Frontal cortex (tissue), 4 donors: ENCODE measurements around the gene PDIA2. TPM values are rescaled to one million over a fixed set of nuclear protein-coding genes. Genes with fewer than 3 reads are reported as not detected.

Experiments
- DNase-seq, 2 donors: peaks; one replicate each; pipeline ENCODE4 v3.0.0; 2012; ENCODE audit warnings: low spot score in 2 of 2
- FAIRE-seq: peaks from 2 replicates; lab custom pipeline; 2012; peaks lifted over from hg19 to GRCh38; lab: Jason Lieb, UNC
- total RNA-seq: library from RNA; depleted of rRNA; stranded (reverse); fragments of >200 nt; gene quantifications from one replicate; pipeline ENCODE4 v1.2.3, GENCODE V29; 2014
- donor health status: control.
- donor health status: control.
- donor health status: control.

PDIA2 gene
- total RNA-seq, 1 donor from 2014 or later, result 11.4 TPM

DNA sequence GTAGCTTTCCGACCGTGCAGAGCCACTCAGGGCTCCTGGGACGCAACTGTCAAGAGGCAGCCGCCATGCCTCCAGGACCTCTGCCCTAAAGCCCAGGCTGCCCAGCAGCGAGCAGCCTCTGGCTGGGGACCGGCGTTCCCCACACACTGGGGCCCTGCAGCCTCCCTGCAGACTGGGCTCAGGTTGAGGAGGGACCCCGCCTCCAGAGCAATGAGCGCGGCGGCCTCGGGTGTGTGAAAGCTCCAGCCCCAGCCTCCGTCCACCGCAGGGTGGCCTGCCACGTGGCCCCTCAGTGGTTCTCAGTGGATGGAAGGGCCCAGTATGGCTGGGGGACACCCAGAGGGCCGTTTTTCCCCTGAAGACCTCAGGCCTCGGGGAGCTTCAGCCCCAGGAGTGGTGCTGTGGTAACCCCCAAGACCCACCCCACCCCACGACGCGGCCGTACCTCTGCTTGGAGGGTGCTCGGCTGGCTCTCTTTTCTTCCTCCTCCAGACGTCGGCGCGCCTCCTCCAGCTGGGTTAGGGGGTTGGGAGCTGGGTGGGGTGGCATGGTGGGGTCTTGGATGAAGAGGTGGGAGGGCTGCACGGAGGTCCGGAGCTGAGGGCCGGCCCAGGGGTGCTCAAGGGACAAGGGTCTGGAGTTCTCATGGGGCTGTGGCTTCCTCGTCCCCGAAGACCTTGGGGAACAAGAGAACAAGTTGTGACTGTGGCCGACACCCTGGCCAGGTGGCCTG, 10.2 kb downstream of the PDIA2 start:
- DNase-seq (no peak), FAIRE-seq (no peak)

- no peak for FAIRE-seq
- DNase-seq, result no peak
Measured at GRCh38 chr16:296276-296675, 13.3 kb downstream of the PDIA2 start.

DNA sequence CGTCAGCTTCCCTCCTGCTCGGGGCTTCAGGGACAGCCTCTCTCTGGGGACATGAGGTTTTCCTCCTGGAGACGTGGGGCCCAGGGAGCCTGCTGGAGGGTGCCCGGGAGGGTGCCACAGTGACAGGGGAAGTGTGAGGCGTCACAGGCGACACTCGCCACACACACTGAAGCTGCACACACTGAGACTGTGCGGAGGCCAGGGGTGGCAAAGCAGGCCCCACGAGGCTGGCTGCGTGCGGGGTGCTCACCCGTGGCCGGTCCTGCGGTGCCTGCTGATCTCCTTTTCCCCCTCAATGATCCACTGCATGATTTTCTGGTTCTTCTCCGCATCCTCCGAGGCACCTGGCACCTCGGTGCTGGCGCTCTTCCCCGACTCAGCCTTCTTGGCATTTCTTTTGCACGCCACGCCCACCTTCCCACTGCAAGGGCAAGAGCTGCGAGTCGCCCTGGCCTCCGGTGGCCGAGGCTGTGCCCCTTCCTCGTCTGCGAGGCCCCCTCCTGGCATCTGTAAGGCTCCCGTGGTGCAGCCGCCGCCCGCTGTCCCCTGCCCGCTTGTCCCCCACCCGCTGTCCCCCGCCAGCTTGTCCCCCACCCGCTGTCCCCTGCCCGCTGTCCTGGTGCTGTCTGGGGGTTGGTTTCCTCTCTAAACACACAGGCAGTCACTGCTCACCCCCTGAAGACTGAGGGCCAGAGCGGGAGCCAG, 14.0 kb downstream of the PDIA2 start:
- FAIRE-seq (no peak), DNase-seq (no peak)

DNA sequence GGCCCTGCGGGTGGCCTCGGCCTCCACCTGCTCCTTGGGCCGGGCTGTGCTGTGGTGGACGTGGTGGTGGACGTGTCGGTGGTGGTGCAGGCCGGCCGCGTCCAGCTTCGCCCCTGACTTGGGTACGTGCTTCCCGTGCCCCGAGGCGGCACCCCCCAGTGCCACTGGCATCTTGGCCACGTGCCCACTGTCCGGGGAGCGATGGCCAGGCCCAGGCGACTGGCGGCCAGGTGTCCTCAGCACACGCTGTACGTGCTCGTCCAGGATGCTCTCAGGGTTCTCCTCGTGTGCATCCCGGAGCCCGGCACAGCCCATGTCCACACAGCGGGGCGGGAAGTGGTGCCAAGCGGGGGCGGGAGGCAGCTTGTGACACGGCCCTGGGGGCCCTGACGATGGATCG, 14.9 kb downstream of the PDIA2 start:
- no peak for FAIRE-seq
- DNase-seq, result no peak

DNA sequence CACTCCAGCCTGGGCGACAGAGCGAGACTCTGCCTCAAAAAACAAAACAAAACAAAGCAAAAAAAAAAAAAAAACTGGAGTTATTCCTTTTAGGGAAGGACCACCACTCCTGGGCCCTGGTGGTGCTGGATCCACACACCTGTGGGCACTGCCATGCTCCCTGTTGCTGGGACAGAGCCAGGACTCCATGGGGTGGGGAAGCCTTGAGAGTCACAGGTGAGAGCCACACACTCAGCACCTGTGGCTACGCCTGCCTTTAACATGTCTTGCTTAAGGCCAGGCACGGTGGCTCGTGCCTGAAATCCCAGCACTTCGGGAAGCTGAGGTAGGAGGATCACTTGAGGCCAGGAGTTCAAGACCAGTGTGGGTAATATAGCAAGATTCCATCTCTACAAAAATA, 18.3 kb downstream of the PDIA2 start:
- DNase-seq (no peak), FAIRE-seq (no peak)

DNA sequence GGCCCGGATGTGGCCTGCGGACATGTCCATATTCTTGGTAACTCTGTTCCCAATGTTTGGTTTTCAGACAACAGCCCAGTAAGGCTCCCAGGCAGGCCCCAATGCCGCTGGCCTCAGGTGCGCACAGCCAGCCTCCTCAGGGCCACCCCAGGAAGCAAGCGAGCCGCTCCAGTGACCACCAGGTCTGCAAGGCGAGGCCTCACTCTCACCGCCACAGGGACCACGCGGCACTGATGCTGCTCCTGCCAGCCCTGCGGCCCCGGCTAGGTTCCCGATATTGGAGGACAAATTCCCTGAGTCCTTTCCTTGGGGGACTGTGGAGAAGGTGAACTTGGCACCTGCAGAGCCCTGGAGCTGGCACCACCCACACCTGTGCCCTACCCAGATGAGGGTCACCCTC, 19.0 kb downstream of the PDIA2 start:
- no peak for DNase-seq
- FAIRE-seq, result no peak

DNA sequence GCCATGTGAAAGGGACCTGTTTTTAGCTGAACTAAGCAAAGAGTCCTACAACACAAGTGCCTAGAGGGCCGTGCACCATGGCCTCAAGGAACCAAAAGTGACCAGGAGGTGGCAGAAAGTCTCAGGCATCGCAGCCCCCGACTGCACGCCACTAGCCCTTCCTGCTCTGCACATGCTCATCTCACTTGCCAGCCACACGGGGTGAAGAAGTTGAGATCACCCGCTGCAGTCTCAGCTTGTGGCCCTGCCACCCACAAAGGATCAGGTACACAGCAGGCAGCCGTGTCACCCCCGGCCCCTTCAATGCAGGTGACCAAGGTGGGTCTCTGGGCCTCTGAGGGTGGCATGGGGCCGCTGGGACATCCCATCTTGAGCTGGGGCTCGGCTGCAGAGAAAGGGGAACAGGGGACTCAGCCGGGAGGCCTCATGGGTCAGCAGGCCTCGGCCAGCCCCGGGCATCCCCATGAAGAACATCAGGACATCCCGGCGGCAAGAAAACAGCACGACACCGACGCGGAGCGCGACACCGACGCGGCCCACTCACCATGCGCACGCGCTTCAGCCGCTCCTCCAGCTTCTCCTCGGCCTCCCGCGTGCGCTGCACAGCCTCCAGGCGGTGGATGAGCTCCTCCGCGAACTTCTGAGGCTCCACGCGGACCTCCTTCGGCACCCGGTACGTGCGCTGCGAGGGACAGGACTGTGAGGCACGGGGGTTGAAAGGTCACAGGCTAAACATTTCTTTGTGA, 21.0 kb downstream of the PDIA2 start:
- DNase-seq (no peak), FAIRE-seq (no peak)

DNA sequence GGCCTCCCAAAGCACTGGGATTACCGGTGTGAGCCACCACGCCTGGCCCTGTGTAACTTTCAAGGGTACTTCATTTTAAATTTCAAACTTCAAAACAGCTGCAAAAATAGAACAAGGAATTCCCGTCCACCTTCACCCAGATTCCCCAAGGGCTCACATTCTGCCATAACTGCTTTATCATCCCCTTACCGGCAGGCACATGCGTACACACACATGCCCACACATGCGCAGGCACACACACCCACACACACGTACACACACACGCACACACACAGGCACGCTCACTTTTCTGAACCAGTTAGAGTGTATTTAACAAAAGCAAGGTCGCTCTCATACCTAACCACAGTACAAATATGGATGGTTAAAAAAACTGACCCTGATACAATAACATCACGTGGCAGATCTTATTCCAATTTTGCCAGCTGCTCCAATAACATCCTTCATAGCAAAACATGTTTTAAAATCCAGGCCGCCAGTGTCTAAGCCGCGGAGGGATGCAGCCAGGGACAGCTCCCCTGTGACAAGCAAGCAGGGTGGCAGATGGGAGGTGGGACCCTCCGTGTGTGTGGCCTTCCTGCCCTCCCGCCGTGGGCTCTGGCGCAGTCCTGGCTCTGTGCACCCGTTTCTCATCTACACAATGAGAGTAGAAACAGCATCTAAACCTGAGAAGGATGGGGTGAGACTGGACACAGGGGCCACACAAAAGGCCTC, 23.1 kb downstream of the PDIA2 start:
- DNase-seq (no peak), FAIRE-seq (no peak)

DNA sequence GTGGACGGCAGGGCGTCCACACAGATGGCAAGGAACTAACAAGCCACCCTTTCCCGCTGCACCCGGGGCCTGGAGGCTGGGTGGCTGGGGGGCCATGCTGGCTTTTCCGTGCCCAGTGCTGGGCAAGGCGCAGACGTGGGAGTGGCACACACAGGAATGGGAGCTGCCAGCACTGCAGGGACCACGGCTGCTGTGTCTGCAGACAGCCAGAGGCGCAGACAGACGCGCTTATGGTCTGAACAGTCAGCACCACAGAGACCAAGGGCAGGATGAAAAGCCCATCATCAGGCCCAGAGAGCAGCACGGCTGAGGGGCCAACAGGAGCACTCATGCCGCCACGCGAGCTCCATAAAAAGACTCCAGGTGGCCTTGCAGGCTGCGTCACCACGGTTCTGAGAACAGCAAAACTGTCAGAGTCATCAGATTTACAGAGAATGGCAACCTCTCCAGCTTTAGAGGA, 24.0 kb downstream of the PDIA2 start:
- DNase-seq (no peak), FAIRE-seq (no peak)

- no peak for FAIRE-seq
- no peak for DNase-seq
Measured at GRCh38 chr16:307691-308312, 24.8 kb downstream of the PDIA2 start.

GRCh38 chr16:309476-309875, 26.5 kb downstream of the PDIA2 start:
- no peak for DNase-seq
- FAIRE-seq, result no peak

DNA sequence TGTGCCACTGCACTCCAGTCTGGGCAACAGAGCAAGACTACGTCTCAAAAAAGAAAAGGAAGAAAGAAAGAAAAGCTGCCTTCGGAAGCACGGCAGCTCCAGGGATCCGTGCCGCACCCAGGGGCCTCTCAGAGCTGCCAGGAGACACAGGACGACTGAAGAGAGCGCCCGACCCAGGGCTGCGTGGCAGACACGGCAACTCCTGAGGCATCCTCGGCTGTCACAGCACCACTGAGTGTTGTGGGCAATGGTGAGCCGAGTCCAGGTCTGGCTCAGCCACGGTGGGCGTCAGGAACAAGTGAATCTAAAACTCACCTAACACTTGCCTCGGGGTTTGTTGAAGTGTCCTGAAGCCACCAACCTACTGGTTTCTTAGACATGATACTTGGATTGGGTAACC, 28.8 kb downstream of the PDIA2 start:
- FAIRE-seq (no peak), DNase-seq (no peak)

GRCh38 chr16:314351-314750, 31.4 kb downstream of the PDIA2 start:
- no peak for DNase-seq
- FAIRE-seq, result no peak

- DNase-seq, result no peak
- no peak for FAIRE-seq
Measured at GRCh38 chr16:314795-315299, 31.9 kb downstream of the PDIA2 start.

DNA sequence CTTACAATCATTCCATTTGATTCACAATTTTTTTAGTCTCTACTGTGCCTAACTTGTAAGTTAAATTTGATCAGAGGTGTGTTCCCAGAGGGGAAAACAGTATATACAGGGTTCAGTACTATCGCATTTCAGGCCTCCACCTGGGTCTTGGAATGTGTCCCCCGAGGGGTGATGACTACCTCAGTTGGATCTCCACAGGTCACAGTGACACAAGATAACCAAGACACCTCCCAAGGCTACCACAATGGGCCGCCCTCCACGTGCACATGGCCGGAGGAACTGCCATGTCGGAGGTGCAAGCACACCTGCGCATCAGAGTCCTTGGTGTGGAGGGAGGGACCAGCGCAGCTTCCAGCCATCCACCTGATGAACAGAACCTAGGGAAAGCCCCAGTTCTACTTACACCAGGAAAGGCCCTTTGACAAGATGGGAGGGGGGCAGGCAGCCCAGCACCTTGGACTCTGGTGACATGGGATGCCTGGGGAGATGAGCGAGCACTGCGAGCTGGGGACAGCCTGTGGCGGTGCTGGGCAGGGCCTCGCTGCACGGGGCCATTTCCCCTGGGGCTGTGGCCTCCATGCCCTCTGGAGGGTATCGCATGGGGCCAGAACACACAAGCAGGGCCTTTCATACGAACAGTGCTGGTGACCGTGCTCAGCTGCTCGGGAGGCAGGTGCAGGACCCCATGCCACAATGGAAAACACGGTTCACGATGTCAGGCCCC, 33.9 kb downstream of the PDIA2 start:
- DNase-seq, result no peak
- FAIRE-seq, result no peak

GRCh38 chr16:317583-317982, 34.6 kb downstream of the PDIA2 start:
- FAIRE-seq, result no peak
- DNase-seq, result no peak

GRCh38 chr16:318628-319027, 35.7 kb downstream of the PDIA2 start:
- no peak for FAIRE-seq
- no peak for DNase-seq

GRCh38 chr16:320206-320605, 37.2 kb downstream of the PDIA2 start:
- no peak for FAIRE-seq

DNA sequence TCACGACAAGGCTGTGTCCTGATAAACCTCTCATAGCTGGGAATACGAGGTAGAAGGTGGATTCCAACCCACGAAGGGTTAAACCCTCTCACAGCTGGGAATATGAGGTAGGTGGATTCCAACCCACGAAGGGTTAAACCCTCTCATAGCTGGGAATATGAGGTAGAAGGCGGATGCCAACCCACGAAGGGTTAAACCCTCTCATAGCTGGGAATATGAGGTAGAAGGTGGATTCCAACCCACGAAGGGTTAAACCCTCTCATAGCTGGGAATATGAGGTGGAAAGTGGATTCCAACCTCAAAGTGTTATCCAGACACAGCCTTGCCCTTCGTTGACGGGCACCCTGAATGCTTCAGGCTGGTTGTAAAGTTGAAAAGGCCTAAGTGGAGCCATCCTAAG, 38.6 kb downstream of the PDIA2 start:
- no peak for FAIRE-seq
- no peak for DNase-seq

More at GRCh38 chr16:320206-320605, 37.2 kb downstream of the PDIA2 start:
- no peak for DNase-seq
